MM.1S (cell line): Measurements from ENCODE around the gene WASF1.

Source experiments
- DNase-seq: peaks from one replicate; pipeline ENCODE4 v3.0.0-alpha.2; 2015
- H2AFZ ChIP-seq: fragments of 300-600 bp; sonication (generic); 2 replicates; pipeline ENCODE4 v1.6.0; 2016; ENCODE audit warnings: antibody characterized with exemption, low read length
- H3F3A ChIP-seq: fragments of 300-600 bp; sonication (generic); 2 replicates; pipeline ENCODE4 v1.6.1; 2016; ENCODE audit warnings: mild to moderate bottlenecking, antibody characterized with exemption, low read length, moderate library complexity, mixed read lengths; ENCODE audit not compliant: insufficient read depth
- H3K27ac ChIP-seq: fragments of 300-600 bp; sonication (generic); 2 replicates; pipeline ENCODE4 v1.5.1; 2016; ENCODE audit warnings: mild to moderate bottlenecking, low read length
- H3K27me3 ChIP-seq: fragments of 300-600 bp; sonication (generic); replicated peaks from 2 replicates; pipeline ENCODE4 v1.6.0; 2016; ENCODE audit warnings: low read length; ENCODE audit not compliant: insufficient read depth
- H3K36me3 ChIP-seq: fragments of 300-600 bp; sonication (generic); replicated peaks from 2 replicates; pipeline ENCODE4 v1.6.1; 2016; ENCODE audit warnings: mild to moderate bottlenecking, low read length, mixed read lengths; ENCODE audit not compliant: insufficient read depth
- H3K4me1 ChIP-seq: fragments of 300-600 bp; sonication (generic); 2 replicates; pipeline ENCODE4 v1.6.1; 2016; ENCODE audit warnings: low read length, mixed read lengths
- H3K4me2 ChIP-seq: fragments of 300-600 bp; sonication (generic); 2 replicates; pipeline ENCODE4 v1.6.0; 2016; ENCODE audit warnings: low read depth, low read length
- H3K4me3 ChIP-seq: fragments of 300-600 bp; sonication (generic); 2 replicates; pipeline ENCODE4 v1.5.1; 2016; ENCODE audit warnings: low read length, mixed read lengths
- H3K79me2 ChIP-seq: fragments of 300-600 bp; sonication (generic); 2 replicates; pipeline ENCODE4 v1.6.1; 2016; ENCODE audit warnings: mixed run types, low read length, mixed read lengths
- H3K9ac ChIP-seq: fragments of 300-600 bp; sonication (generic); 2 replicates; pipeline ENCODE4 v1.6.1; 2016; ENCODE audit warnings: low read length, mixed read lengths
- H3K9me2 ChIP-seq: fragments of 300-600 bp; sonication (generic); replicated peaks from 2 replicates; pipeline ENCODE4 v1.6.1; 2016; ENCODE audit warnings: mild to moderate bottlenecking, low read length, mixed read lengths; ENCODE audit not compliant: insufficient read depth
- H3K9me3 ChIP-seq: fragments of 300-600 bp; sonication (generic); replicated peaks from 2 replicates; pipeline ENCODE4 v1.6.1; 2016; ENCODE audit warnings: mild to moderate bottlenecking, low read length, mixed read lengths; ENCODE audit not compliant: insufficient read depth
- H4K20me1 ChIP-seq: fragments of 300-600 bp; sonication (generic); 2 replicates; pipeline ENCODE4 v1.6.1; 2016; ENCODE audit warnings: mild to moderate bottlenecking, low read length, moderate library complexity, mixed read lengths; ENCODE audit not compliant: insufficient read depth
- EZH2 ChIP-seq: fragments of 300-600 bp; sonication (generic); optimal IDR thresholded peaks from 2 replicates; pipeline ENCODE3; 2017; ENCODE audit warnings: low read depth, mild to moderate bottlenecking, antibody characterized with exemption, low read length, mixed read lengths
- EZH2phosphoT487 ChIP-seq: fragments of 300-600 bp; sonication (generic); IDR thresholded peaks from 2 replicates; pipeline ENCODE4 v1.6.1; 2018; ENCODE audit warnings: antibody characterized with exemption, low read length
- TF ChIP-seq, protein P1 (sequence below): fragments of 300-600 bp; sonication (generic); IDR thresholded peaks from 2 replicates; pipeline ENCODE4 v1.5.1; 2016; ENCODE audit warnings: antibody characterized with exemption, low read length, mixed read lengths

WASF1 gene

DNA sequence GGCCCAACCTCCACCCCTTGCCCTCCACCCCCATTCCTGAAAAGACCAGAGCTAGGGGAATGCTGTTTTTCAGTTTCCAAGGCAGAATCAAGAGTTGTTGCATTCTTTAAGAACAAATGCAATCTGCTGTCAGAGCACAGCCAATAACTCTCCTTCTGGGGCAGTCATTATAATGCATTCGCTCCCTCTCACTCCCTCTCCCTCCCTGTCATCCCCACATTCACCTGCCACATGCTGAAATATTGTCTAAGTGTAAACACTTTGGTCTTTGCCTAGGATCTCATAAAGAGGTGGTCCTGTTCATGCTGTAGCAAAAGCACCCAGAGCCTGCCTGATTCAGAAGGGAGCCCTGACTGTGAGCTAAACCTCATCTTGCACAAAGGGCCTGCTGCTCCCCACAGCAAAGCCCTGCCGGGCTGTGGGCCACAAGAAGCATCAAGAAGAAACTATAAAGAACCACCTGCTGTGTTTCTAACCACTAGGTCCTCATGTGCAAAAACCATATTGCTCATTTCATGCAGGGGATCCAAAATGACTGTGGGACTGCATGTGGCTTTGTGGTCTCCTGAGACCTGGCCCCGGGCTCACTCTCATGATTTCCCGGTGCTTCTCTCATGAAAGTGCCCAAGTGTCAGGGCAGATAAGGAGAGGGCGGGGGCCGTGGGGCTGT is 115.7 kb downstream of the WASF1 start:
- no peak overlapping the region for H3K4me3 ChIP-seq
- no peaks in the 10 kb centered on the region for H3K27me3 ChIP-seq
- no peaks in the 10 kb centered on the region for H3K9me3 ChIP-seq
- no peak overlapping the region for H3K4me2 ChIP-seq
- no peak for DNase-seq
- no peak overlapping the region for H3K27ac ChIP-seq
- H3K36me3 ChIP-seq, result no peaks in the 10 kb centered on the region
- H3F3A ChIP-seq, result no peaks in the 10 kb centered on the region
- H3K9ac ChIP-seq, result no peak overlapping the region
- H2AFZ ChIP-seq, result no peak overlapping the region
- no peaks in the 10 kb centered on the region for H3K9me2 ChIP-seq
- no peaks in the 10 kb centered on the region for H3K4me1 ChIP-seq
- no peaks in the 10 kb centered on the region for H3K79me2 ChIP-seq
- no peak for TF ChIP-seq EZH2
- TF ChIP-seq, protein P1, sequence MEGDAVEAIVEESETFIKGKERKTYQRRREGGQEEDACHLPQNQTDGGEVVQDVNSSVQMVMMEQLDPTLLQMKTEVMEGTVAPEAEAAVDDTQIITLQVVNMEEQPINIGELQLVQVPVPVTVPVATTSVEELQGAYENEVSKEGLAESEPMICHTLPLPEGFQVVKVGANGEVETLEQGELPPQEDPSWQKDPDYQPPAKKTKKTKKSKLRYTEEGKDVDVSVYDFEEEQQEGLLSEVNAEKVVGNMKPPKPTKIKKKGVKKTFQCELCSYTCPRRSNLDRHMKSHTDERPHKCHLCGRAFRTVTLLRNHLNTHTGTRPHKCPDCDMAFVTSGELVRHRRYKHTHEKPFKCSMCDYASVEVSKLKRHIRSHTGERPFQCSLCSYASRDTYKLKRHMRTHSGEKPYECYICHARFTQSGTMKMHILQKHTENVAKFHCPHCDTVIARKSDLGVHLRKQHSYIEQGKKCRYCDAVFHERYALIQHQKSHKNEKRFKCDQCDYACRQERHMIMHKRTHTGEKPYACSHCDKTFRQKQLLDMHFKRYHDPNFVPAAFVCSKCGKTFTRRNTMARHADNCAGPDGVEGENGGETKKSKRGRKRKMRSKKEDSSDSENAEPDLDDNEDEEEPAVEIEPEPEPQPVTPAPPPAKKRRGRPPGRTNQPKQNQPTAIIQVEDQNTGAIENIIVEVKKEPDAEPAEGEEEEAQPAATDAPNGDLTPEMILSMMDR, result no peak
- no peak for TF ChIP-seq EZH2phosphoT487
- H4K20me1 ChIP-seq, result no peaks in the 10 kb centered on the region

DNA sequence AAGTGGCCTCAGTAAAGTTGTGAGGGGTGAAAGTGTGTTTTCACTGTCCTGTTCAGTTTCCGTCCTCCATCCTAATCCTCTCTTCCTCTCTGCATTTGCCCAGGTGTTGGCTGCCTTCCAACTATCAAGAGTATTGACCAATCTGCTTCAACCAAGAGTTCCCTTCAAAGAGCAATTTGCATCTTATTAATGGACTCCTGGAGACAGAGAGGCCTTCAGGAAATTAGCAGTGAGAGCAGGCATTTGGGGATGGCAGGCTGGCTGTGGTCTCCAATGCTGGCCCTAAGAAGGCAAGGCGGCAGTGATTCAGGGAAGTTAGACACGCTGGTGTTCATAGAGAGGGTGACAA is 124.1 kb downstream of the WASF1 start:
- Histone ChIP-seq H3K36me3 (no peaks in the 10 kb centered on the region), H3K27me3 (no peaks in the 10 kb centered on the region), H3K9me3 (no peaks in the 10 kb centered on the region), H3F3A (no peaks in the 10 kb centered on the region), H2AFZ (no peak overlapping the region), H3K9me2 (no peaks in the 10 kb centered on the region), H3K4me2 (no peak overlapping the region), H3K9ac (no peak overlapping the region), H3K79me2 (no peaks in the 10 kb centered on the region), H3K4me1 (no peaks in the 10 kb centered on the region), H3K27ac (no peak overlapping the region), H3K4me3 (no peak overlapping the region), H4K20me1 (no peaks in the 10 kb centered on the region)
- no peak for TF ChIP-seq EZH2
- TF ChIP-seq EZH2phosphoT487, result no peak
- TF ChIP-seq, protein P1, result no peak
- no peak for DNase-seq

DNA sequence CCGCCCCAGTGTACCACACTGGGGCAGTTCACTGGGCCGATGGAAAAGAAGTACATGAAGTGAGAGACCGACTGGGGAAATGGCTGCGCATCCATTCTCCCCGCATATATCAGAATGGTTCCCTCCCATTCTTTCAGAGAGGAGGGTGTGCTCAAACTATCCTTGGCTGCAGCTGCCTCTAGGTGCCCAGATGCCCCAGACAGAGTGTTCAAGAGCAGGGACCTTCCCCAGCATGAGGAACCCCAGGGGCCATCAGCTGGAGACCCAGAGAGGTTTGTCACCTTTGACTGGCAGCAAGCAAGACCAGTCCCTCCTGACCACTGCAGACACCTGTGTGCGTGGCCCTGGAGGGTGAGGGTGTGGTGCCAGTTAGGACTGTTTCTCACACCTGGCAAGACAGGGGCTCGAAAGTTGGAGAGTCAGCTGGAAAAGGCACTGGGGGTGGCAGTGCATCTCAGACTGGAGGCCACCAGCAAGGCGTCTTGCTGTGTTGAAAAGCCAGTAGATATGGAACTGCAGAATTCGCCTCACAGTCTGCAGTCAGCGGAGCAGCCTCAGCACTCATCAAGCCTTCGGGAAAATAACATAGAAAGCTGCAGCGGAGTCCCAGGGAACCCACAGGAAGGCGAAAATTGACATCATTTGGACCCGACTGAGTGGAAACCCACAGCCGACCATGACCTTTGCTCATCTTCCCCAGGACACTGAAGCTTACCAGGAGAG is 124.6 kb downstream of the WASF1 start:
- Histone ChIP-seq H3K9ac (no peak overlapping the region), H3F3A (no peaks in the 10 kb centered on the region), H3K27ac (no peak overlapping the region), H3K9me3 (no peaks in the 10 kb centered on the region), H2AFZ (no peak overlapping the region), H3K4me2 (no peak overlapping the region), H3K4me1 (no peaks in the 10 kb centered on the region), H3K4me3 (no peak overlapping the region), H3K27me3 (no peaks in the 10 kb centered on the region), H4K20me1 (no peaks in the 10 kb centered on the region), H3K9me2 (no peaks in the 10 kb centered on the region), H3K36me3 (no peaks in the 10 kb centered on the region), H3K79me2 (no peaks in the 10 kb centered on the region)
- no peak for DNase-seq
- TF ChIP-seq EZH2phosphoT487 (no peak), EZH2 (no peak)
- TF ChIP-seq, protein P1, result no peak
